Chondrocyte (in vitro differentiated cells): ENCODE data around the gene DENND6A. TPM values are rescaled to one million over a fixed set of nuclear protein-coding genes. Genes with fewer than 3 reads are reported as not detected.
A peak's percentile ranks its signal among the peaks of the same experiment; 100 is the strongest.

Experiments used
- DNase-seq: peaks from one replicate; pipeline ENCODE4 v3.0.0; 2021; ENCODE audit warnings: mixed read lengths, low spot score
- H3K27ac Mint-ChIP-seq: one replicate; pipeline ENCODE4 v1.8.0; 2021; ENCODE audit warnings: mild to moderate bottlenecking, moderate library complexity, mixed read lengths; ENCODE audit not compliant: unreplicated experiment
- H3K27me3 Mint-ChIP-seq: 2 replicates; pipeline ENCODE4 v1.8.0; 2021; ENCODE audit warnings: low read depth, mixed read lengths
- H3K36me3 Mint-ChIP-seq: 2 replicates; pipeline ENCODE4 v1.8.0; 2021; ENCODE audit warnings: low read depth, mixed read lengths
- H3K4me1 Mint-ChIP-seq: 2 replicates; pipeline ENCODE4 v1.8.0; 2021; ENCODE audit warnings: low read depth, mild to moderate bottlenecking, mixed read lengths
- H3K4me3 Mint-ChIP-seq: one replicate; pipeline ENCODE4 v1.8.0; 2021; ENCODE audit warnings: mild to moderate bottlenecking, moderate library complexity, mixed read lengths; ENCODE audit not compliant: unreplicated experiment
- H3K9me3 Mint-ChIP-seq: 2 replicates; pipeline ENCODE4 v1.8.0; 2021; ENCODE audit warnings: low read depth, mixed read lengths
- CTCF ChIP-seq: fragments of 200-600 bp; sonication (generic); IDR thresholded peaks from 2 replicates; pipeline ENCODE4 v1.5.0; 2021; ENCODE audit warnings: antibody characterized with exemption, mild to moderate bottlenecking, moderate library complexity
- total RNA-seq: library from RNA; stranded (reverse); gene quantifications from 3 replicates; pipeline ENCODE4 v1.2.1, GENCODE V29; 2021

DENND6A gene
- total RNA-seq, 1 donor from 2014 or later, result 19.8 TPM

- Mint-ChIP-seq H3K27me3 (no peaks in the 10 kb centered on the region), H3K9me3 (no peaks in the 10 kb centered on the region), H3K4me3 (no peak overlapping the region), H3K27ac (peak overlapping the region; percentile 62), H3K4me1 (peaks cover 8% of the 10 kb centered on the region), H3K36me3 (peaks cover 6% of the 10 kb centered on the region)
- DNase-seq, result no peak
- no peak for TF ChIP-seq CTCF
Observed at GRCh38 chr3:57659004-57659673, 33.7 kb downstream of the DENND6A start.

- Mint-ChIP-seq H3K36me3 (peaks cover 6% of the 10 kb centered on the region), H3K4me3 (no peak overlapping the region), H3K27ac (no peak overlapping the region), H3K27me3 (no peaks in the 10 kb centered on the region), H3K9me3 (no peaks in the 10 kb centered on the region), H3K4me1 (peaks cover 8% of the 10 kb centered on the region)
- no peak for DNase-seq
- no peak for TF ChIP-seq CTCF
Observed at GRCh38 chr3:57658536-57658935, 34.3 kb downstream of the DENND6A start.

- no peak overlapping the region for H3K4me3 Mint-ChIP-seq
- no peak overlapping the region for H3K27ac Mint-ChIP-seq
- TF ChIP-seq CTCF, result no peak
- peaks cover 8% of the 10 kb centered on the region for H3K4me1 Mint-ChIP-seq
- H3K27me3 Mint-ChIP-seq, result no peaks in the 10 kb centered on the region
- H3K9me3 Mint-ChIP-seq, result no peaks in the 10 kb centered on the region
- peaks cover 9% of the 10 kb centered on the region for H3K36me3 Mint-ChIP-seq
- DNase-seq, result no peak
Observed at GRCh38 chr3:57655727-57656126, 37.1 kb downstream of the DENND6A start.

- Mint-ChIP-seq H3K4me3 (no peak overlapping the region), H3K27me3 (no peaks in the 10 kb centered on the region), H3K4me1 (peaks cover 5% of the 10 kb centered on the region), H3K27ac (no peak overlapping the region), H3K36me3 (peaks cover 11% of the 10 kb centered on the region), H3K9me3 (peaks cover 1% of the 10 kb centered on the region)
- no peak for TF ChIP-seq CTCF
- no peak for DNase-seq
Observed at GRCh38 chr3:57654267-57654666, 38.6 kb downstream of the DENND6A start.

- no peak for DNase-seq
- Mint-ChIP-seq H3K27me3 (no peaks in the 10 kb centered on the region), H3K27ac (no peak overlapping the region), H3K36me3 (peaks cover 27% of the 10 kb centered on the region), H3K4me3 (no peak overlapping the region), H3K9me3 (peaks cover 13% of the 10 kb centered on the region), H3K4me1 (peaks cover 3% of the 10 kb centered on the region)
- no peak for TF ChIP-seq CTCF
Observed at GRCh38 chr3:57652203-57652602, 40.7 kb downstream of the DENND6A start.
